ENCODE results near the gene GDF9. TPM values are rescaled to one million over a fixed set of nuclear protein-coding genes. Genes with fewer than 3 reads are reported as not detected.

The GDF9 gene
- total RNA-seq, 3 donors from 2014 or later: 0.28 to 0.41 (median 0.36) TPM

DNA sequence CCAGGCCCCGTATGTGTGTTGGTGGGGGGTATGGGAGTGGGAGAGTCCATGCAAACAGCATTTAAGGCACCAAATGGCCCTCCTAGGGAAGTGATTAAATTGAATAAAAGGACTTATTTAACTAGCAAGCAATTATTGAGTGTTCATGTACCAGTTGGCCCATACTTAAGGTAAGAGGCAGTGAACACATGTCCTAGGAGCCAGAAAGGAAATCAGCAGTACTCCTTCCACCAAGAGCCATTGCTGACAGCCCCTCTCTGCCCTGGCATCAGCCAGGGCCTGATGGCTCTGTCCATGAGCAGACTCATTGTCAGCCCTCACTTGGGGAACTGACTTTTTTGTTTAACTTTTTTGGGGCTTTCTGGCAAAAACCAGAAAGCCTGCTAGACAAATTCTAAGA, 25.4 kb downstream of the GDF9 start:
- DNase-seq (no peak), ATAC-seq (no peak)
- Histone ChIP-seq H3K4me3 (no peak overlapping the region), H3K4me1 (ENCODE audit: low read depth) (peaks cover 44% of the 10 kb centered on the region), H3K36me3 (ENCODE audit: low read depth) (no peaks in the 10 kb centered on the region), H3K9me3 (no peaks in the 10 kb centered on the region)
- TF ChIP-seq, protein P1, sequence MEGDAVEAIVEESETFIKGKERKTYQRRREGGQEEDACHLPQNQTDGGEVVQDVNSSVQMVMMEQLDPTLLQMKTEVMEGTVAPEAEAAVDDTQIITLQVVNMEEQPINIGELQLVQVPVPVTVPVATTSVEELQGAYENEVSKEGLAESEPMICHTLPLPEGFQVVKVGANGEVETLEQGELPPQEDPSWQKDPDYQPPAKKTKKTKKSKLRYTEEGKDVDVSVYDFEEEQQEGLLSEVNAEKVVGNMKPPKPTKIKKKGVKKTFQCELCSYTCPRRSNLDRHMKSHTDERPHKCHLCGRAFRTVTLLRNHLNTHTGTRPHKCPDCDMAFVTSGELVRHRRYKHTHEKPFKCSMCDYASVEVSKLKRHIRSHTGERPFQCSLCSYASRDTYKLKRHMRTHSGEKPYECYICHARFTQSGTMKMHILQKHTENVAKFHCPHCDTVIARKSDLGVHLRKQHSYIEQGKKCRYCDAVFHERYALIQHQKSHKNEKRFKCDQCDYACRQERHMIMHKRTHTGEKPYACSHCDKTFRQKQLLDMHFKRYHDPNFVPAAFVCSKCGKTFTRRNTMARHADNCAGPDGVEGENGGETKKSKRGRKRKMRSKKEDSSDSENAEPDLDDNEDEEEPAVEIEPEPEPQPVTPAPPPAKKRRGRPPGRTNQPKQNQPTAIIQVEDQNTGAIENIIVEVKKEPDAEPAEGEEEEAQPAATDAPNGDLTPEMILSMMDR (IDR thresholded peaks at IDR 0.05): no peak
- intact Hi-C loops (cut with DNase I, micrococcal nuclease): no loop called here

DNA sequence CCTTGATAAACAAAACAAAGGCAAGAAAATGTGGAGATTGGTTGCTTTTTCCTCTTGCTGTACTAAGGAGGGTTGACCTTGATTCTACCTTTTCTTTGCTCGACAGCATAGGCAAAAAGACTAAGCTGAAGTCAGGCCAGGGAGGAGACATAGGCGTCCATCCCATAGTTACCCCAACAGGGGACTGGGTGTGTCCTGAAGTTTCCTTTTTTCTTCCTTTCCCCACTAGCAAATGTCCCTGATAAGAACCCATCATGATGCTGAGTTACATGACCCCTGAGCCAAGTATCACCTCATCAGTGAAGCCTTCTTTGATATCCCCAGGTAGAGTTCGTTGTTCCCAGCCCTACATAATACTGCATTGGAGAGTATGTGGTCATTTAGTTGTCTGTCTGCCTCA, 26.0 kb downstream of the GDF9 start:
- Histone ChIP-seq H3K4me3 (no peak overlapping the region), H3K36me3 (ENCODE audit: low read depth) (no peaks in the 10 kb centered on the region), H3K9me3 (no peaks in the 10 kb centered on the region), H3K4me1 (ENCODE audit: low read depth) (peaks cover 44% of the 10 kb centered on the region)
- no peak for ATAC-seq
- TF ChIP-seq, protein P1 (IDR thresholded peaks at IDR 0.05): no peak
- intact Hi-C loops (cut with DNase I, micrococcal nuclease): no loop called here
- no peak for DNase-seq

DNA sequence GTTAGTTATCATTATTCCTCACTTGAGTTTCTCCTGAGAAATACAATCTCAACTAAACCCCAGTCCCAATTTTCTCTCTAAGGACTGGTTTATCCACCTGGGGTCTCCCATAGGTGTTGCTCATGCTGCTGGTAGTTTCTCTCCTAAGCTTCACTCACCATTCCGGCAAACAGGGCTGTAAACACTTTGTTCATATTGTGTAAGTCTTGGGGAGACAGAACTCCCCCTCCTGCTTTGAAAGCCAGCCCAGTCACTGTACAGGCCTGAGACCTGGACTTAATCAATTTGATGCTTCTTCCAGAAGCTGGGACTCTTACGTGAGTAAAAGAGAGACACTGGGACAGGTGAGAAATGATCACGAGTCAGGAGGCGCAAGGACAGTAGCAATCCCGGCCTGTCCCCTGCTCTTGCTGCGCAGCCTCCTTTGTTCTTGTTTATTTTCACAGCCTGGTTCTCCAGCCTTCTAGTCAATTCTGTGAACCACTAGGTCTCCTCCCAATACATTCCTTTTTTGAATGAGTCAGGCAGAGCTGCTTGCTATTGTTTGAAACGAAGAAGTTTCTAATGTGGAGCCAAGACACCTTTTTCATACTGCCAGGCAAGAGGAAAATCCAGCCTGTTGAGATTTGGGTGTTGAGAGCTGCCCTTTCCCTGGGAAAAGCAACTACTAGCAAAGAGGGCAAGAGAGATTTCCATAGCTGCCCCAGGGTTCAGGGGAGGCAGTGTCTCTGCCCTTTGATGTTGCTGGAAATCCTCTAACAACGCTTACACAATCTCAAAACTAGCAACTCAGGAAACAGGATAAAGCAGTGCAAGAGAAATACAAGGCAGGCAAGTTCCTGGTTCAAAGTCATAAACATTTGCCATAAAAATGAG, 26.6 kb downstream of the GDF9 start:
- no peak overlapping the region for H3K4me3 ChIP-seq
- H3K4me1 ChIP-seq (ENCODE audit: low read depth): peaks cover 44% of the 10 kb centered on the region
- ATAC-seq (peak; percentile 78), DNase-seq (peak in 1 of 3 donors; percentile 60)
- no peaks in the 10 kb centered on the region for H3K36me3 ChIP-seq (ENCODE audit: low read depth)
- TF ChIP-seq, protein P1 (IDR thresholded peaks at IDR 0.05): no peak
- intact Hi-C loops (cut with DNase I, micrococcal nuclease): no loop called here
- H3K9me3 ChIP-seq: no peaks in the 10 kb centered on the region

DNA sequence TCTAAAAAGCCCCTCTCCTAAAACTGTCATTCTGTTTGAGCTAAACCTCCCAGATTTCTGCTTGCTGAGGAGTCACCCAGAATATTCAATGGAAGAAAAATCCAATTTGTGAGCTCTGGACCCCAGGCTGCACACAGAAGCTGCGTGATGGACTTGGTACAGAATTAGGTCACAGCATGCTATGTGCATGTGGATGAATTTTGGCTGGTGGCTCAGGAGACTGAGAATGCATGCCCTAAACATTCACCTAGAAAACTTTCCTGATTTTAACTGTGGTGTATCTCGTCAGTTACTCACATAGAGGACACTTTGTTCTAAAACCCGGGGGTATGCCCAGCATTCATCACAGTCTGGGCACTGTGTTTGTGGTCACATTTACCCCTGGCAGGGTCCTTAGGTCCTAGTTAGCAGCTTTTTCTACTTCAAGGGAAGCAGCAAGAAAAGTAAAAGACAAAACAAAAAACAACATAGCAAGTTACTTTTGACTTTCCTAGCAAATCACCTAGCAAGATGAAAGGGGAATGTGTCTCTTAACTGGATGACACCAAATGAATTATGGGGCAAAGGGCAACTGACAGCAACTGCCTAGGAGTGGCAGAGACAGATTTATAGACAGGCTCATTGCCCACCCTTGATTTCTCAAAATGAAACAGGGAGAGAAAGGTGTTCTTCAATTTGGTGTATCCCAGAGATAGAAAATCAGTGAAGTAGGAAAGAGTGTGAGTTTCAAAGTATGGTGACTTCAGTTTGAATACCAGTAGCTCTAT, 27.6 kb downstream of the GDF9 start:
- Histone ChIP-seq H3K4me3 (no peak overlapping the region), H3K9me3 (no peaks in the 10 kb centered on the region), H3K36me3 (ENCODE audit: low read depth) (no peaks in the 10 kb centered on the region), H3K4me1 (ENCODE audit: low read depth) (peaks cover 44% of the 10 kb centered on the region)
- TF ChIP-seq, protein P1 (IDR thresholded peaks at IDR 0.05): no peak
- intact Hi-C loops (cut with DNase I, micrococcal nuclease): no loop called here
- peak in 1 of 3 donors; percentile 46 for DNase-seq
- peak; percentile 35 for ATAC-seq

- no peak overlapping the region for H3K4me3 ChIP-seq
- DNase-seq (peak; percentile 75 to 81 (median 78)), ATAC-seq (peak; percentile 88)
- peaks cover 44% of the 10 kb centered on the region for H3K4me1 ChIP-seq (ENCODE audit: low read depth)
- H3K36me3 ChIP-seq (ENCODE audit: low read depth): no peaks in the 10 kb centered on the region
- intact Hi-C loops (cut with DNase I, micrococcal nuclease): no loop called here
- TF ChIP-seq, protein P1 (IDR thresholded peaks at IDR 0.05): no peak
- no peaks in the 10 kb centered on the region for H3K9me3 ChIP-seq
These were observed 28.4 kb downstream of the GDF9 start for GRCh38 chr5:132837868-132838267.

Measured in mucosa of descending colon (tissue), 3 donors.